ENCODE measurements around the gene SNRK.

DNA sequence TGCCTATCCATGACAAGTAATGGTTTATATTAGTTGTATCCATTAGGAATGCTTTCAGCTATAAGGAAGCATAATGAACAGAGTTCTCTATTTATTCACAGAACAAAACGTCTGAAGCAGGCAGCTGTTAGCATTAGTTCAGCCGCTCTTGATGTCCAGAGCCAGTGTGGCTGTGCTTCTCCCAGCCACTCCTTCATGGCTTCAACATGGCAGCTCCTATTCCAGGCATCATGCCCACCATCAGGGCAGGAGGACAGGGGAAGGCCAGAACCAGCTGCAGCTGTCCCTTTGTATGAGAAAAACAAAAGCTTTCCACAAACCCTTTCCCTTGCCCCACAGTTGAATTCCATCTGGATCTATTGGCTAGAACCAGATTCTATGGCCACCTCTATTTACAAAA lies 12.9 kb upstream of the SNRK start:
- TF ChIP-seq, protein P1, sequence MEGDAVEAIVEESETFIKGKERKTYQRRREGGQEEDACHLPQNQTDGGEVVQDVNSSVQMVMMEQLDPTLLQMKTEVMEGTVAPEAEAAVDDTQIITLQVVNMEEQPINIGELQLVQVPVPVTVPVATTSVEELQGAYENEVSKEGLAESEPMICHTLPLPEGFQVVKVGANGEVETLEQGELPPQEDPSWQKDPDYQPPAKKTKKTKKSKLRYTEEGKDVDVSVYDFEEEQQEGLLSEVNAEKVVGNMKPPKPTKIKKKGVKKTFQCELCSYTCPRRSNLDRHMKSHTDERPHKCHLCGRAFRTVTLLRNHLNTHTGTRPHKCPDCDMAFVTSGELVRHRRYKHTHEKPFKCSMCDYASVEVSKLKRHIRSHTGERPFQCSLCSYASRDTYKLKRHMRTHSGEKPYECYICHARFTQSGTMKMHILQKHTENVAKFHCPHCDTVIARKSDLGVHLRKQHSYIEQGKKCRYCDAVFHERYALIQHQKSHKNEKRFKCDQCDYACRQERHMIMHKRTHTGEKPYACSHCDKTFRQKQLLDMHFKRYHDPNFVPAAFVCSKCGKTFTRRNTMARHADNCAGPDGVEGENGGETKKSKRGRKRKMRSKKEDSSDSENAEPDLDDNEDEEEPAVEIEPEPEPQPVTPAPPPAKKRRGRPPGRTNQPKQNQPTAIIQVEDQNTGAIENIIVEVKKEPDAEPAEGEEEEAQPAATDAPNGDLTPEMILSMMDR (conservative IDR thresholded peaks at IDR 0.05; ENCODE audit: low read depth, low read length), result no peak
- TF ChIP-seq EZH2phosphoT487 (IDR thresholded peaks at IDR 0.05; ENCODE audit: borderline replicate concordance, low read length), result no peak
